Vagina (tissue), 2 donors: ENCODE results near the gene OR1A2.

ENCODE experiments used
- POLR2A ChIP-seq, 2 donors: fragments of 450-650 bp; IDR thresholded peaks; one replicate each; pipeline ENCODE4 v1.6.1; 2017; ENCODE audit warnings: antibody characterized with exemption in 2 of 2, mild to moderate bottlenecking in 2 of 2, moderate library complexity in 2 of 2
- POLR2AphosphoS5 ChIP-seq, 2 donors: sonication (generic); formaldehyde crosslinking; IDR thresholded peaks; one replicate each; pipeline ENCODE4 v1.9.0; 2017; ENCODE audit warnings: antibody characterized with exemption in 2 of 2, mild to moderate bottlenecking in 2 of 2, low read depth in 1 of 2; ENCODE audit not compliant: insufficient read depth in 1 of 2
- TF ChIP-seq, protein P1 (sequence below), 3 experiments: fragments of 450-650 bp in 2 of 3; fragments of 200-600 bp in 1 of 3; sonication (generic) in 1 of 3; IDR thresholded peaks; one replicate each; pipeline ENCODE4 v1.5.1; 2017 to 2019; ENCODE audit warnings: antibody characterized with exemption in 3 of 3, mild to moderate bottlenecking in 2 of 3, moderate library complexity in 2 of 3

DNA sequence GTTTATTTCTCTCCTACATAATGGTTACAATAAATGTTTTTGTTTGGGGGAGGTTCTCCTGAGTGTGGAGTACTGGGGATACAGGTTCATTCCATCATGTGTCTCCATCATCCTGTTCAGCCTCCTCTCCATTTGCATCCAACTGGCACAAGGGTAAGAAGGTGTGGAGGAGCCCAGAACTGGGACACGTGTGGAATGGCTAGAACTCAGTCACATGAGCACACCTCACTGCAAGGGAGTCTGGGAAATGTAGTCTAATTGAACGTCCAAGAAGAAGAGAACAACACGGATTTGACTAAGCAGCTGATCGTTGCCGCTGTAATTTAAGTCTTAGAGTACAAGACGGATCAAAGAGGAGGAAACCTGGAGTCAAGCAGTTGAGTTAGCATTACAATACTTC, 16.3 kb downstream of the OR1A2 start:
- TF ChIP-seq, protein P1, sequence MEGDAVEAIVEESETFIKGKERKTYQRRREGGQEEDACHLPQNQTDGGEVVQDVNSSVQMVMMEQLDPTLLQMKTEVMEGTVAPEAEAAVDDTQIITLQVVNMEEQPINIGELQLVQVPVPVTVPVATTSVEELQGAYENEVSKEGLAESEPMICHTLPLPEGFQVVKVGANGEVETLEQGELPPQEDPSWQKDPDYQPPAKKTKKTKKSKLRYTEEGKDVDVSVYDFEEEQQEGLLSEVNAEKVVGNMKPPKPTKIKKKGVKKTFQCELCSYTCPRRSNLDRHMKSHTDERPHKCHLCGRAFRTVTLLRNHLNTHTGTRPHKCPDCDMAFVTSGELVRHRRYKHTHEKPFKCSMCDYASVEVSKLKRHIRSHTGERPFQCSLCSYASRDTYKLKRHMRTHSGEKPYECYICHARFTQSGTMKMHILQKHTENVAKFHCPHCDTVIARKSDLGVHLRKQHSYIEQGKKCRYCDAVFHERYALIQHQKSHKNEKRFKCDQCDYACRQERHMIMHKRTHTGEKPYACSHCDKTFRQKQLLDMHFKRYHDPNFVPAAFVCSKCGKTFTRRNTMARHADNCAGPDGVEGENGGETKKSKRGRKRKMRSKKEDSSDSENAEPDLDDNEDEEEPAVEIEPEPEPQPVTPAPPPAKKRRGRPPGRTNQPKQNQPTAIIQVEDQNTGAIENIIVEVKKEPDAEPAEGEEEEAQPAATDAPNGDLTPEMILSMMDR (IDR thresholded peaks at IDR 0.05): no peak
- TF ChIP-seq POLR2A (IDR thresholded peaks at IDR 0.05): no peak
- no peak for TF ChIP-seq POLR2AphosphoS5 (IDR thresholded peaks at IDR 0.05; ENCODE audit: insufficient read depth in 1 of 2, low read depth in 1 of 2)
